HUES6 (cell line): Measurements from ENCODE around the gene CSDE1.
A peak's percentile ranks its signal among the peaks of the same experiment; 100 is the strongest.

Experiments used
- H3K27ac ChIP-seq: 2 replicates; pipeline ENCODE4 v1.7.0; 2013; ENCODE audit warnings: low read depth, mild to moderate bottlenecking, low read length, inconsistent platforms
- H3K27me3 ChIP-seq: 2 replicates; pipeline ENCODE4 v1.6.1; 2013; ENCODE audit warnings: low read length; ENCODE audit not compliant: control insufficient read depth, insufficient read depth
- H3K36me3 ChIP-seq: 2 replicates; pipeline ENCODE4 v1.6.1; 2013; ENCODE audit warnings: low read length; ENCODE audit not compliant: control insufficient read depth, insufficient read depth
- H3K4me1 ChIP-seq: 2 replicates; pipeline ENCODE4 v1.6.1; 2013; ENCODE audit warnings: low read length; ENCODE audit not compliant: control insufficient read depth, insufficient read depth
- H3K4me3 ChIP-seq: 2 replicates; pipeline ENCODE4 v1.5.1; 2013; ENCODE audit warnings: low read depth, low read length
- H3K9ac ChIP-seq: one replicate; pipeline ENCODE4 v1.6.1; 2013; ENCODE audit warnings: mild to moderate bottlenecking, low read length
- H3K9me3 ChIP-seq: 2 replicates; pipeline ENCODE4 v1.6.1; 2013; ENCODE audit warnings: low read depth, low read length; ENCODE audit not compliant: control insufficient read depth, insufficient read depth

CSDE1 gene

GRCh38 chr1:114671939-114672275, 85.9 kb downstream of the CSDE1 start:
- H3K27me3 ChIP-seq = peaks cover 19% of the 10 kb centered on the region
- H3K4me1 ChIP-seq = no peaks in the 10 kb centered on the region
- no peak overlapping the region for H3K9ac ChIP-seq
- H3K36me3 ChIP-seq = no peaks in the 10 kb centered on the region
- no peaks in the 10 kb centered on the region for H3K9me3 ChIP-seq
- H3K4me3 ChIP-seq = no peak overlapping the region
- H3K27ac ChIP-seq = no peak overlapping the region

GRCh38 chr1:114671011-114671938, 86.5 kb downstream of the CSDE1 start:
- no peaks in the 10 kb centered on the region for H3K4me1 ChIP-seq
- no peak overlapping the region for H3K27ac ChIP-seq
- H3K4me3 ChIP-seq = peak overlapping the region; percentile 81
- H3K9ac ChIP-seq = no peak overlapping the region
- H3K36me3 ChIP-seq = no peaks in the 10 kb centered on the region
- H3K27me3 ChIP-seq = peaks cover 13% of the 10 kb centered on the region
- no peaks in the 10 kb centered on the region for H3K9me3 ChIP-seq

- Histone ChIP-seq H3K27ac (no peak overlapping the region), H3K9ac (peak overlapping the region; percentile 63)
These were observed 87.4 kb downstream of the CSDE1 start for GRCh38 chr1:114670083-114671010.

GRCh38 chr1:114669562-114670082, 88.2 kb downstream of the CSDE1 start, which contains the start of gene DENND2C:
Gene DENND2C, minus strand, starts transcription at chr1:114670049. Its CDS starts 44,065 bp downstream, at chr1:114625984.
- Histone ChIP-seq H3K9ac (peak within 1 kb of the TSS; percentile 63), H3K36me3 (no peaks in the 10 kb centered on the region), H3K4me1 (no peaks in the 10 kb centered on the region), H3K27me3 (peaks cover 6% of the 10 kb centered on the region), H3K4me3 (peak within 1 kb of the TSS; percentile 81), H3K9me3 (no peaks in the 10 kb centered on the region), H3K27ac (no peak within 1 kb of the TSS)

More at GRCh38 chr1:114670083-114671010, 87.4 kb downstream of the CSDE1 start:
- Histone ChIP-seq H3K4me3 (peak overlapping the region; percentile 81), H3K9me3 (no peaks in the 10 kb centered on the region), H3K27me3 (peaks cover 7% of the 10 kb centered on the region), H3K4me1 (no peaks in the 10 kb centered on the region), H3K36me3 (no peaks in the 10 kb centered on the region)

GRCh38 chr1:114668784-114669561, 88.8 kb downstream of the CSDE1 start:
- Histone ChIP-seq H3K9me3 (no peaks in the 10 kb centered on the region), H3K9ac (peak overlapping the region; percentile 62), H3K4me3 (peak overlapping the region; percentile 81), H3K27ac (no peak overlapping the region), H3K27me3 (peaks cover 5% of the 10 kb centered on the region; the same call in 1 of the 2 replicates), H3K36me3 (no peaks in the 10 kb centered on the region), H3K4me1 (no peaks in the 10 kb centered on the region)

GRCh38 chr1:114668373-114668772, 89.4 kb downstream of the CSDE1 start:
- H3K9ac ChIP-seq = no peak overlapping the region
- no peaks in the 10 kb centered on the region for H3K4me1 ChIP-seq
- H3K36me3 ChIP-seq = no peaks in the 10 kb centered on the region
- H3K27ac ChIP-seq = no peak overlapping the region
- peaks cover 5% of the 10 kb centered on the region; the same call in 1 of the 2 replicates for H3K27me3 ChIP-seq
- no peaks in the 10 kb centered on the region for H3K9me3 ChIP-seq
- H3K4me3 ChIP-seq = peak overlapping the region; percentile 81; the same call in 1 of the 2 replicates

- no peak overlapping the region for H3K9ac ChIP-seq
- H3K27me3 ChIP-seq = peaks cover 5% of the 10 kb centered on the region; the same call in 1 of the 2 replicates
- no peaks in the 10 kb centered on the region for H3K4me1 ChIP-seq
- H3K4me3 ChIP-seq = no peak overlapping the region
- H3K36me3 ChIP-seq = no peaks in the 10 kb centered on the region
- no peaks in the 10 kb centered on the region for H3K9me3 ChIP-seq
- no peak overlapping the region for H3K27ac ChIP-seq
These were observed 90.8 kb downstream of the CSDE1 start for GRCh38 chr1:114666954-114667353.
